ENCODE data around the gene LGI4.
"Not testable (repeated sequence)": the region's sequence is repeated elsewhere in the genome, so short reads cannot be mapped to it uniquely, and the experiment has no call there.

The LGI4 gene

GRCh38 chr19:35105411-35106290, 29.2 kb downstream of the LGI4 start:
- no peak for DNase-seq

- DNase-seq: no peak
These were observed 29.8 kb downstream of the LGI4 start for GRCh38 chr19:35105047-35105410.

GRCh38 chr19:35104361-35104760, 30.5 kb downstream of the LGI4 start:
- no peak for DNase-seq

- DNase-seq: not testable (repeated sequence)
These were observed 31.2 kb downstream of the LGI4 start for GRCh38 chr19:35103614-35104013.

- not testable (repeated sequence) for DNase-seq
These were observed 32.9 kb downstream of the LGI4 start for GRCh38 chr19:35101949-35102348.

GRCh38 chr19:35100588-35101533, 34.0 kb downstream of the LGI4 start:
- no peak for DNase-seq

GRCh38 chr19:35099897-35100275, 35.0 kb downstream of the LGI4 start:
- no peak for DNase-seq

- no peak for DNase-seq
These were observed 35.5 kb downstream of the LGI4 start for GRCh38 chr19:35099155-35099896.

- DNase-seq: no peak
These were observed 36.3 kb downstream of the LGI4 start for GRCh38 chr19:35098413-35099049.

GRCh38 chr19:35095667-35096368, 39.0 kb downstream of the LGI4 start:
- DNase-seq: no peak

GRCh38 chr19:35094656-35095055, 40.2 kb downstream of the LGI4 start:
- no peak for DNase-seq

- DNase-seq: no peak
These were observed 40.8 kb downstream of the LGI4 start for GRCh38 chr19:35093941-35094647.

- DNase-seq: no peak
These were observed 41.4 kb downstream of the LGI4 start for GRCh38 chr19:35093430-35093829.

GRCh38 chr19:35090506-35091214, 44.2 kb downstream of the LGI4 start:
- DNase-seq: peak; percentile 75

- no peak for DNase-seq
These were observed 44.7 kb downstream of the LGI4 start for GRCh38 chr19:35090160-35090505.

GRCh38 chr19:35089554-35089953, 45.3 kb downstream of the LGI4 start:
- no peak for DNase-seq

- no peak for DNase-seq
These were observed 46.5 kb downstream of the LGI4 start for GRCh38 chr19:35088131-35088913.

- no peak for DNase-seq
These were observed 47.5 kb downstream of the LGI4 start for GRCh38 chr19:35087393-35087792.

GRCh38 chr19:35086455-35086854, 48.4 kb downstream of the LGI4 start:
- DNase-seq: no peak

GRCh38 chr19:35085947-35086346, 48.9 kb downstream of the LGI4 start:
- DNase-seq: no peak

All from midbrain (tissue), 1 donor.